ENCODE results near the gene GDF10. TPM values are rescaled to one million over a fixed set of nuclear protein-coding genes. Genes with fewer than 3 reads are reported as not detected.

GDF10 gene
- total and polyA plus RNA-seq, 2 donors (not counting 3 experiments of a cell fraction or from before 2014, with no cell fraction given): not detected

DNA sequence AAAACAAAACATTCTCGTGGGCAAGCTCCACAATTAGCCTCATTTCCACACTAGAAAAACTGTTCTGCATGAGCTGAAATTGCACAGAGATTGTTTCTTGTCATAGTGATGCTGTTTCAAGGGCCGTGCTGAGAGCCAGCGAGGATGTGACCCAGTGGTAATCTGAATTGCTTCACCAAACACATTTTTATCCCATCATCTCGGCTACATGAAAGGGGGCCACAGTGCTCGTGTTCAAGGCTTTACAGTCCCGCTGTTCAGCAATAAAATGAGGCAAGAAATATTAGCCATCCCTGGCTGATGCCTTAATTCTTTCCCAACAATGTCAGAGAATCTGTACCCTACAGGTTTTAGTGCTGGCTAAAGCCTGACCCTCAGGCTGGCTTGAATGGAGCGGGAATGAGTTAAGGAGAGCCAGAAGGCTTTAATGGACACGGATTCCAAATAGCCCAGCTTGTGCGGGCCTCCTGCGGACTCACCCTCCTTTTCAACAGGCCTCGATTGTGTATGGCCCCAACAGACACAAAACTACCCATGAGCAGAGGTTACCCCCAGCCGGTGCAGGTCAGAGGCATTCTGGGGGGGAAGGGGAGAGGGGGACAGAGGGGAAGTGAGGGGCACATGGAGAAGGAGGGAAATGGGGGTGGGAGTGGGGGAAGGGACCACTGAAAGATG is 2.0 kb upstream of the GDF10 start:
- ChIA-PET POLR2A (no interaction called here), CTCF (interaction anchor here (0.9 to 3.1 kb wide), 3 partner anchors 15 to 250 kb away, joined by 3 to 18 read pairs (median 5); no protein-coding TSS in a partner anchor)
- no peak overlapping the region for H3K9ac ChIP-seq (replicated peaks; ENCODE audit: extremely low read depth, insufficient read depth, low read length)
- TF ChIP-seq, protein P1, sequence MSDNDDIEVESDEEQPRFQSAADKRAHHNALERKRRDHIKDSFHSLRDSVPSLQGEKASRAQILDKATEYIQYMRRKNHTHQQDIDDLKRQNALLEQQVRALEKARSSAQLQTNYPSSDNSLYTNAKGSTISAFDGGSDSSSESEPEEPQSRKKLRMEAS (IDR thresholded peaks at IDR 0.05; ENCODE audit: insufficient read depth, insufficient read length): no peak
- TF ChIP-seq, protein P2, sequence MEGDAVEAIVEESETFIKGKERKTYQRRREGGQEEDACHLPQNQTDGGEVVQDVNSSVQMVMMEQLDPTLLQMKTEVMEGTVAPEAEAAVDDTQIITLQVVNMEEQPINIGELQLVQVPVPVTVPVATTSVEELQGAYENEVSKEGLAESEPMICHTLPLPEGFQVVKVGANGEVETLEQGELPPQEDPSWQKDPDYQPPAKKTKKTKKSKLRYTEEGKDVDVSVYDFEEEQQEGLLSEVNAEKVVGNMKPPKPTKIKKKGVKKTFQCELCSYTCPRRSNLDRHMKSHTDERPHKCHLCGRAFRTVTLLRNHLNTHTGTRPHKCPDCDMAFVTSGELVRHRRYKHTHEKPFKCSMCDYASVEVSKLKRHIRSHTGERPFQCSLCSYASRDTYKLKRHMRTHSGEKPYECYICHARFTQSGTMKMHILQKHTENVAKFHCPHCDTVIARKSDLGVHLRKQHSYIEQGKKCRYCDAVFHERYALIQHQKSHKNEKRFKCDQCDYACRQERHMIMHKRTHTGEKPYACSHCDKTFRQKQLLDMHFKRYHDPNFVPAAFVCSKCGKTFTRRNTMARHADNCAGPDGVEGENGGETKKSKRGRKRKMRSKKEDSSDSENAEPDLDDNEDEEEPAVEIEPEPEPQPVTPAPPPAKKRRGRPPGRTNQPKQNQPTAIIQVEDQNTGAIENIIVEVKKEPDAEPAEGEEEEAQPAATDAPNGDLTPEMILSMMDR (IDR thresholded peaks at IDR 0.05; ENCODE audit: extremely low read depth in 1 of 2, insufficient read depth in 1 of 2, low read depth in 1 of 2, low read length in 2 of 2): no peak
- TF ChIP-seq EZH2 (IDR thresholded peaks at IDR 0.05; ENCODE audit: borderline replicate concordance, low read depth, low read length, severe bottlenecking): no peak
- TF ChIP-seq POLR2AphosphoS5 (IDR thresholded peaks at IDR 0.05; ENCODE audit: insufficient read depth, low read depth, low read length): no peak
- TF ChIP-seq FOS (IDR thresholded peaks at IDR 0.05; ENCODE audit: borderline replicate concordance, insufficient read depth, low read length): no peak
- TF ChIP-seq JUN (IDR thresholded peaks at IDR 0.05; ENCODE audit: borderline replicate concordance, insufficient read depth, insufficient read length, low read depth): no peak
- TF ChIP-seq GATA2 (IDR thresholded peaks at IDR 0.05; ENCODE audit: insufficient read depth, insufficient read length, low read depth, low read length): no peak
- no peak for TF ChIP-seq POLR2A (IDR thresholded peaks at IDR 0.05; ENCODE audit: low read depth, low read length)
- no peak for TF ChIP-seq MYC (IDR thresholded peaks at IDR 0.05; ENCODE audit: low read depth, low read length)
- H3K36me3 ChIP-seq (ENCODE audit: control insufficient read depth in 2 of 2, extremely low read depth in 1 of 2, insufficient read depth in 2 of 2, low read length in 2 of 2): no peaks in the 10 kb centered on the region
- peaks cover 25 to 33% of the 10 kb centered on the region in 2 experiments for H3K27me3 ChIP-seq (ENCODE audit: control insufficient read depth in 2 of 2, insufficient read depth in 2 of 2, low read length in 2 of 2)
- no peak for DNase-seq (ENCODE audit: low read depth, low spot score)
- no peaks in the 10 kb centered on the region for H4K20me1 ChIP-seq (replicated peaks; ENCODE audit: control insufficient read depth, extremely low read depth, insufficient read depth, low read length)
- no peak for FAIRE-seq
- H2AFZ ChIP-seq (ENCODE audit: low read depth, low read length): no peak overlapping the region
- no peaks in the 10 kb centered on the region for H3K9me1 ChIP-seq (replicated peaks; ENCODE audit: control insufficient read depth, extremely low read depth, insufficient read depth, low read length)
- no peaks in the 10 kb centered on the region for H3K4me1 ChIP-seq (ENCODE audit: control insufficient read depth, extremely low read depth, insufficient read depth, low read length)
- no peak overlapping the region for H3K27ac ChIP-seq (ENCODE audit: insufficient read depth, low read depth, low read length)
- no peak overlapping the region for H3K4me2 ChIP-seq (ENCODE audit: insufficient read depth, low read length)
- BruUV-seq (replicated peaks): no TSS peak
- dilution Hi-C loops (cut with MboI; ENCODE audit: extremely low pct_ligation_motif_present, low sequenced_read_pairs): no loop called here
- intact Hi-C loops (cut with micrococcal nuclease): no loop called here
- H3K9me3 ChIP-seq (replicated peaks; ENCODE audit: control insufficient read depth, insufficient read depth, low read length): no peaks in the 10 kb centered on the region
- no peaks in the 10 kb centered on the region for H3K79me2 ChIP-seq (ENCODE audit: control insufficient read depth, insufficient read depth, low read length)
- H3K4me3 ChIP-seq (replicated peaks in 1 of 3; ENCODE audit: insufficient read depth in 1 of 3, low read depth in 1 of 3, low read length in 3 of 3): no peak overlapping the region
